NT2/D1 (cell line): ENCODE data around the gene HRNR.
"Not testable (repeated sequence)": the region's sequence is repeated elsewhere in the genome, so short reads cannot be mapped to it uniquely, and the experiment has no call there.

Source experiments
- DNase-seq: peaks from one replicate; pipeline ENCODE4 v3.0.0-alpha.2; 2011; ENCODE audit warnings: low read depth, low spot score
- H3K27me3 ChIP-seq: 2 replicates; pipeline ENCODE4 v1.6.0; 2011; ENCODE audit warnings: mild to moderate bottlenecking; ENCODE audit not compliant: insufficient read length, insufficient read depth
- H3K36me3 ChIP-seq: 2 replicates; pipeline ENCODE4 v1.6.1; 2011; ENCODE audit warnings: mild to moderate bottlenecking, low read length, mixed read lengths; ENCODE audit not compliant: insufficient read depth, insufficient read length
- H3K4me1 ChIP-seq: 2 replicates; pipeline ENCODE4 v1.5.1; 2011; ENCODE audit not compliant: insufficient read depth, insufficient read length
- H3K4me3 ChIP-seq: 2 replicates; pipeline ENCODE4 v1.5.1; 2011; ENCODE audit warnings: low read depth; ENCODE audit not compliant: insufficient read length
- H3K9ac ChIP-seq: 2 replicates; pipeline ENCODE4 v1.6.0; 2011; ENCODE audit warnings: low read depth; ENCODE audit not compliant: insufficient read length
- H3K9me3 ChIP-seq: 2 replicates; pipeline ENCODE4 v1.5.1; 2011; ENCODE audit warnings: mild to moderate bottlenecking, low read length; ENCODE audit not compliant: insufficient read depth
- SUZ12 ChIP-seq: IDR thresholded peaks from 2 replicates; pipeline ENCODE4 v1.6.1; 2011; ENCODE audit not compliant: insufficient read length, insufficient read depth; ENCODE audit errors: extremely low read depth
- YY1 ChIP-seq: IDR thresholded peaks from 2 replicates; pipeline ENCODE4 v1.6.1; 2011; ENCODE audit not compliant: insufficient read length, insufficient read depth
- ZNF274 ChIP-seq: IDR thresholded peaks from 2 replicates; pipeline ENCODE4 v1.6.1; 2011; ENCODE audit warnings: mild to moderate bottlenecking, low read depth, low read length

HRNR gene

GRCh38 chr1:152224093-152224492, at the start of gene HRNR:
Gene HRNR, minus strand, starts transcription at chr1:152224193. Its CDS starts 940 bp downstream, at chr1:152223253.
- H3K4me1 ChIP-seq, result no peaks in the 10 kb centered on the region
- TF ChIP-seq YY1 (no peak), ZNF274 (no peak), SUZ12 (no peak)
- no peak within 1 kb of the TSS for H3K4me3 ChIP-seq
- H3K27me3 ChIP-seq, result no peaks in the 10 kb centered on the region
- no peak within 1 kb of the TSS for H3K9ac ChIP-seq
- peaks cover 2% of the 10 kb centered on the region; the same call in 1 of the 2 replicates for H3K9me3 ChIP-seq
- DNase-seq, result no peak
- H3K36me3 ChIP-seq, result peaks cover 50% of the 10 kb centered on the region

GRCh38 chr1:152256394-152256793, 32.4 kb upstream of the HRNR start:
- H3K27me3 ChIP-seq, DNase-seq: not testable (repeated sequence)

GRCh38 chr1:152252157-152252556, 28.2 kb upstream of the HRNR start:
- no peak for DNase-seq
- Histone ChIP-seq H3K9ac (no peak overlapping the region), H3K9me3 (no peaks in the 10 kb centered on the region; the same call in 1 of the 2 replicates), H3K36me3 (peaks cover 24% of the 10 kb centered on the region), H3K4me1 (no peaks in the 10 kb centered on the region), H3K4me3 (no peak overlapping the region), H3K27me3 (no peaks in the 10 kb centered on the region)
- TF ChIP-seq YY1, result no peak

More at GRCh38 chr1:152256394-152256793, 32.4 kb upstream of the HRNR start:
- not testable (repeated sequence) for H3K4me3 ChIP-seq, H3K9ac ChIP-seq, H3K9me3 ChIP-seq, H3K4me1 ChIP-seq
- peaks cover 28% of the 10 kb centered on the region for H3K36me3 ChIP-seq

GRCh38 chr1:152251391-152251790, 27.4 kb upstream of the HRNR start:
- Histone ChIP-seq H3K27me3 (no peaks in the 10 kb centered on the region), H3K4me1 (no peaks in the 10 kb centered on the region), H3K36me3 (peaks cover 24% of the 10 kb centered on the region), H3K9ac (no peak overlapping the region), H3K4me3 (no peak overlapping the region), H3K9me3 (no peaks in the 10 kb centered on the region)
- TF ChIP-seq ZNF274 (no peak), SUZ12 (no peak), YY1 (no peak)
- no peak for DNase-seq

GRCh38 chr1:152247316-152247715, 23.3 kb upstream of the HRNR start:
- Histone ChIP-seq H3K4me3 (no peak overlapping the region), H3K36me3 (peaks cover 7% of the 10 kb centered on the region), H3K27me3 (no peaks in the 10 kb centered on the region), H3K9ac (no peak overlapping the region), H3K9me3 (no peaks in the 10 kb centered on the region), H3K4me1 (no peaks in the 10 kb centered on the region)
- no peak for TF ChIP-seq ZNF274
- no peak for DNase-seq

GRCh38 chr1:152244576-152245273, 20.7 kb upstream of the HRNR start:
- Histone ChIP-seq H3K4me1 (no peaks in the 10 kb centered on the region), H3K4me3 (no peak overlapping the region), H3K27me3 (no peaks in the 10 kb centered on the region), H3K9ac (no peak overlapping the region), H3K36me3 (peaks cover 2% of the 10 kb centered on the region), H3K9me3 (no peaks in the 10 kb centered on the region)
- no peak for DNase-seq
- no peak for TF ChIP-seq YY1
- TF ChIP-seq SUZ12, result no peak
- TF ChIP-seq ZNF274, result no peak

- TF ChIP-seq SUZ12 (no peak), ZNF274 (no peak), YY1 (no peak)
- H3K4me3 ChIP-seq, result no peak overlapping the region
- no peak for DNase-seq
- H3K36me3 ChIP-seq, result no peaks in the 10 kb centered on the region
- H3K27me3 ChIP-seq, result no peaks in the 10 kb centered on the region
- H3K9me3 ChIP-seq, result no peaks in the 10 kb centered on the region; the same call in 1 of the 2 replicates
- H3K4me1 ChIP-seq, result no peaks in the 10 kb centered on the region
- H3K9ac ChIP-seq, result no peak overlapping the region
These were observed 13.1 kb upstream of the HRNR start for GRCh38 chr1:152237093-152237492.

- TF ChIP-seq YY1, result no peak
- TF ChIP-seq SUZ12, result no peak
- TF ChIP-seq ZNF274, result no peak
- DNase-seq, result no peak
- Histone ChIP-seq H3K36me3 (peaks cover 12% of the 10 kb centered on the region), H3K9ac (no peak overlapping the region), H3K9me3 (no peaks in the 10 kb centered on the region), H3K4me3 (no peak overlapping the region), H3K27me3 (no peaks in the 10 kb centered on the region), H3K4me1 (no peaks in the 10 kb centered on the region)
These were observed 4.8 kb upstream of the HRNR start for GRCh38 chr1:152228831-152229230.
